C4-2B (cell line): Measurements from ENCODE around the gene PUSL1.
"Not testable (repeated sequence)": the region's sequence is repeated elsewhere in the genome, so short reads cannot be mapped to it uniquely, and the experiment has no call there.

Experiments used
- H3K27ac ChIP-seq: fragments of 450-650 bp; 2 replicates; pipeline ENCODE4 v1.5.1; 2017
- ZFX ChIP-seq: fragments of 450-650 bp; IDR thresholded peaks from 2 replicates; pipeline ENCODE4 v1.6.1; 2017
- TF ChIP-seq, protein P1 (sequence below): fragments of 450-650 bp; conservative IDR thresholded peaks from 2 replicates; pipeline ENCODE4 v1.5.1; 2017; ENCODE audit warnings: mild to moderate bottlenecking

The PUSL1 gene

DNA sequence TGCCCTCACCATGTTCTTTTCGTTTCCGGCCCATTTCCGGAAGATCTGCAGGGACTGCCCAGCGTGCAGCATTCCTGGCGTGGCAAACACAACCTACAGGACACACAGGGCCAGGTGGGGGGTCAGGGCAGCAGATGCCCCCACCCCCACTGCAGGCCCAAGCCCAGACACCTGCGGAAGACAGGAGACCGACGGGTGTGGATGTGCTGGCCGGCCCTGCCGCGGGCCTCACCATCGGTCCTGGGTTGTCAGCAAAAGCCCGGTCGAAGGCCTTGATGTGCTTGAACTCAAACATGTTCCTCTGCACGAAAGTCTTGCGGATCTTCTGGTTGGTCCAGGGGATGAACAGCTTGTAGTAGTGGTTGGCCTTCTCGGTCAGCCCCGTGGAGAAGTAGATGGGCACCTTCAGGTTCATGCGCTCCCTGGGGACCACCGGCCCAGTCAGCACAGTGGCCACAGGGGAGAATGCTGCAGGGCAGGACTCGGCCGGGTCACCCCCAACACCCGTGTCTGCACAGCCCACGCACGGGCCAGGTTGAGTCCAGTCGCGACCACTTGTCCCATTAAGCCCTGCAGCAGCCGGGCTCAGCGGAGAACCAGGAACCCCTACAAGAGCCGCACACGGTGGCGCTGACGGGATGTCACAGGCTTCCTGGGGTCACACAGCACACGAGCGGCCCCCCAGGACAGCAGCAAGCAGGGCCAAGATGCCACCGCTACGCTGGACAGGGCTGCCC is 5.3 kb downstream of the PUSL1 start:
- H3K27ac ChIP-seq: no peak overlapping the region
- TF ChIP-seq, protein P1, sequence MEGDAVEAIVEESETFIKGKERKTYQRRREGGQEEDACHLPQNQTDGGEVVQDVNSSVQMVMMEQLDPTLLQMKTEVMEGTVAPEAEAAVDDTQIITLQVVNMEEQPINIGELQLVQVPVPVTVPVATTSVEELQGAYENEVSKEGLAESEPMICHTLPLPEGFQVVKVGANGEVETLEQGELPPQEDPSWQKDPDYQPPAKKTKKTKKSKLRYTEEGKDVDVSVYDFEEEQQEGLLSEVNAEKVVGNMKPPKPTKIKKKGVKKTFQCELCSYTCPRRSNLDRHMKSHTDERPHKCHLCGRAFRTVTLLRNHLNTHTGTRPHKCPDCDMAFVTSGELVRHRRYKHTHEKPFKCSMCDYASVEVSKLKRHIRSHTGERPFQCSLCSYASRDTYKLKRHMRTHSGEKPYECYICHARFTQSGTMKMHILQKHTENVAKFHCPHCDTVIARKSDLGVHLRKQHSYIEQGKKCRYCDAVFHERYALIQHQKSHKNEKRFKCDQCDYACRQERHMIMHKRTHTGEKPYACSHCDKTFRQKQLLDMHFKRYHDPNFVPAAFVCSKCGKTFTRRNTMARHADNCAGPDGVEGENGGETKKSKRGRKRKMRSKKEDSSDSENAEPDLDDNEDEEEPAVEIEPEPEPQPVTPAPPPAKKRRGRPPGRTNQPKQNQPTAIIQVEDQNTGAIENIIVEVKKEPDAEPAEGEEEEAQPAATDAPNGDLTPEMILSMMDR: no peak
- no peak for TF ChIP-seq ZFX

DNA sequence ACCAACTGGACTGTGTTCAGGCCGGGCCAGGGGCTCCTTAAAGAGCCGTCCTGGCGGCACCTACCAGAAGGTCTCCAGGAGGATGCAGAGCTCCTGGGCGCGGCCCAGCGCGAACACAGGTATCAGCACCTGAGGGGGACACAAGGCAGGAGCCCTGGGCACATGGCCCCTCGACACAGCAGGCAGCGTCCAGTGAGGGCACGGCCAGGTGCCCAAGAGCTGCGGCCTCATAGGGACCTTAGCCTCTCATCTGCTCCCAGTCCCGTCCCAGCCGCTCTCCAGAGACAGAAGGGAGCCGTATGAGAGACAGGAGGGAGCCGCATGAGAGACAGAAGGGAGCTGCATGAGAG is 5.8 kb downstream of the PUSL1 start:
- no peak for TF ChIP-seq ZFX
- TF ChIP-seq, protein P1: no peak
- no peak overlapping the region for H3K27ac ChIP-seq

DNA sequence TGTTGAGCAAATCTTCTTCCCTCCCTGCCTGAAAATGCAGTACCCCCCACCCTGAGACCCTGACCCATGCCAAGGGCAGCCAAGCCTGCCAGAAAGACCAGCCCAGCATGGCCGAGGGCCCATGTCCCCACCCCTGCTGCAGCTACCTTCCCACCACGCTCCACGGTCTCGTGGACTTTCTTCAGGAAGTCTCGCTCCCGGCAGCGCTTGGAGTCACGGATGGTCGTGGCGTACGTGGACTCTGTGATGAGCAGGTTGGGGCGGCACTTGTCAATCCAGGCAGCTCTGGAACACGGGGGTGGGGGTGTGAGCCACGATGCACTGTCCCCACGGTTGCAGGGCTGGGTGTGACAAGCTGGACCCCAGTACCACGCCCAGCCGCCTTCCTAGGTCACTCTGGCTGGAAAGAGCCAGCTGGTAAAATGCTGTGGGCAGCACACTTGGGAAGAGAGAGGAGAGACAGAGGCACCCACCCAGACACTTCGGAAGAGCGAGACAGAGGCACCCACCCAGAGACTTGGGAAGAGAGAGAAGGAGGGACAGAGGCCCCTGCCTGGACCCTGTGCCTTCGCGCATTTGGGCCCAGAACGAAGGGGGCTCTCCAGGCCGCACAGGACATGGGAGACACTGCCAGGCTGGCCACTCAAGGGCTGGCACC is 6.4 kb downstream of the PUSL1 start:
- TF ChIP-seq, protein P1: no peak
- TF ChIP-seq ZFX: no peak
- no peak overlapping the region for H3K27ac ChIP-seq

DNA sequence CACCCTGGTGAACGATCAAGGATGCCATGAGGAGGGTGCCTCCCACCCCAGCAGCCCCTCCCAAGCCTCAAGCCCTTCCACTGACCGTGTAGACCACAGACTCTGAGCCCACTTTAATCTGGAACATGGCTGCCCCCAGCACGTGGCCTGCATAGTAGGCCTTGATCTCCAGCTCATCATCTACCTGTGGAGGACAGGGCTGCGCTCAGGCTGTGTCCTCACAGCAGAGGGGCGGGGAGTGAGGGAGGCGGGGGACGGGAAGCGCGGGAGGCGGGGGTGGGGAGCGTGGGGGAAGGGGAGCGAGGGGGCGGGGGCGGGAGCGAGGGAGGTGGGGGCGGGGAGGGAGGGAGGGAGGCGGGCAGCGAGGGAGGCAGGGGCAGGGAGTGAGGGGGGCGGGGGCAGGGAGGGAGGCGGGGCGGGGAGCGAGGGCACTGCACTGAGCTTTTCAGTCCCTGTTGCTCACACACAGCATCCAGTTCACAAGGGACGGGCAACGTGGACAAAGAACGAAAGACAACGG is 7.1 kb downstream of the PUSL1 start:
- H3K27ac ChIP-seq: no peak overlapping the region
- TF ChIP-seq, protein P1: no peak
- TF ChIP-seq ZFX: no peak

DNA sequence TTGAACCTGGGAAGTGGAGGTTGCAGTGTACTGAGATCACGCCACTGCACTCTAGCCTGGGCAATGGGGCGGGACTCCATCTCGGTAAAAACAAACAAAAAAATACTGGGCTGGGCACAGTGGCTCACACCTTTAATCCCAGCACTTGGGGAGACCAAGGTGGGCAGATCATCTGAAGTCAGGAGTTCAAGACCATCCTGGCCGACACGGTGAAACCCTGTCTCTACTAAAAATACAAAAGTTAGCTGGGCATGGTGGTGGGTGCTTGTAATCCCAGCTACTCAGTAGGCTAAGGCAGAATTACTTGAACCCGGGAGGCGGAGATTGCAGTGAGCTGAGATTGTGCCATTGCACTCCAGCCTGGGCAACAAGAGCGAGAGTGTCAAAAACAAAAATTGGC is 7.8 kb downstream of the PUSL1 start:
- H3K27ac ChIP-seq: not testable (repeated sequence)

DNA sequence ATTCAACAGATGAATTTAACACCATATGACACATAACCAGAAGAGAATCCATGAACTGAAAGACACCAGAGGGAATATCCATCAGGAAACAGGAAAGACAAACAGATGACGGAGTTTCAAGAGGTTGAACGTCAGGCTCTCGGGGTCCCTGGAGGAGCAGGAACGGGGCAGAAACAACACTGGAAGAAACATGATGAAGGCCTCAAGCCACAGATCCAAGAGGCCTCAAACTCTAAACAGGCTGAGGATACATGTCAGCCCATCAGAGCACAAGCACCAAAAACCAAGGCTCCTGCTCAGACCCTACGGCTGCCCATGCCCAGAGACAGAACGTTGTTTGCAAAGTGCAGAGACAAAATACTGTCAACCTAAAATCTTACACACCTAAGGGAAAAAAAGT is 9.0 kb downstream of the PUSL1 start:
- TF ChIP-seq, protein P1: no peak
- no peak for TF ChIP-seq ZFX
- H3K27ac ChIP-seq: peak overlapping the region; percentile 69

DNA sequence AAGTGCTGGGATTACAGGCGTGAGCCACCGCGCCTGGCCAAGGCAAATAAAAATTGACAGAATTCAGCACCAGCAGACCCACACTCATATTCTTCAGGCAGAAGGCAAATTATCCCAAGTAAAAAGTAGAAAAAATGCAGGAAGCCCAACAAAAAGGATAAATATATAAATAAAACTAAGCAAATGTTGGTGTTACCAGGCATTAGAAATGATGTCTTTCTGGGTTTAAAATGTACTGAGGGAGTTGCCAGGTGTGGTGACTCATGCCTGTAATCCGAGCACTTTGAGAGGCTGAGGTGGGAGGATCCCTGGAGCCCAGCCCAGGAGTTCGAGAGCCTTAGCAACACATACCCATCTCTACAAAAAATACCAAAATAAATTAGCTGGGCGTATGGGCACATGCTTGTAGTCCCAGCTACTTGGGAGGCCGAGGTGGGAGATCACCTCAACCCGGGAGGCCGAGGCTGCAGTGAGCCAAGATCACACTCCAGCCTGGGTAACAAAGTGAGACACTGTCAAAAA is 9.8 kb downstream of the PUSL1 start:
- H3K27ac ChIP-seq: peak overlapping the region; percentile 69
- no peak for TF ChIP-seq ZFX
- TF ChIP-seq, protein P1: no peak
